HG03439 (cell line): Measurements from ENCODE around the gene ANO6.
"Not testable (repeated sequence)": the region's sequence is repeated elsewhere in the genome, so short reads cannot be mapped to it uniquely, and the experiment has no call there.

Experiments used
- ATAC-seq: cut with Tn5 transposase; IDR thresholded peaks from one replicate; pipeline ENCODE4 v1.9.1; 2021; ENCODE audit warnings: mild to moderate bottlenecking, moderate library complexity; ENCODE audit not compliant: unreplicated experiment

The ANO6 gene

GRCh38 chr12:45235087-45236025, 19.5 kb downstream of the ANO6 start:
- no peak for ATAC-seq

GRCh38 chr12:45236383-45236782, 20.5 kb downstream of the ANO6 start:
- ATAC-seq, result not testable (repeated sequence)

- ATAC-seq, result no peak
Measured at GRCh38 chr12:45242180-45242579, 26.3 kb downstream of the ANO6 start.

- no peak for ATAC-seq
Measured at GRCh38 chr12:45243963-45244362, 28.1 kb downstream of the ANO6 start.

GRCh38 chr12:45244561-45245343, 28.9 kb downstream of the ANO6 start:
- ATAC-seq, result no peak

- no peak for ATAC-seq
Measured at GRCh38 chr12:45246236-45246635, 30.3 kb downstream of the ANO6 start.

- no peak for ATAC-seq
Measured at GRCh38 chr12:45247589-45247988, 31.7 kb downstream of the ANO6 start.

- ATAC-seq, result no peak
Measured at GRCh38 chr12:45248095-45248494, 32.2 kb downstream of the ANO6 start.

GRCh38 chr12:45254254-45254653, 38.4 kb downstream of the ANO6 start:
- no peak for ATAC-seq

- ATAC-seq, result no peak
Measured at GRCh38 chr12:45256721-45257120, 40.8 kb downstream of the ANO6 start.

- ATAC-seq, result peak; percentile 91
Measured at GRCh38 chr12:45257185-45257930, 41.5 kb downstream of the ANO6 start.

- ATAC-seq, result no peak
Measured at GRCh38 chr12:45259675-45260074, 43.8 kb downstream of the ANO6 start.

GRCh38 chr12:45260104-45260815, 44.4 kb downstream of the ANO6 start:
- no peak for ATAC-seq

GRCh38 chr12:45260854-45261253, 45.0 kb downstream of the ANO6 start:
- ATAC-seq, result no peak

- not testable (repeated sequence) for ATAC-seq
Measured at GRCh38 chr12:45262185-45262584, 46.3 kb downstream of the ANO6 start.

GRCh38 chr12:45263587-45263986, 47.7 kb downstream of the ANO6 start:
- ATAC-seq, result no peak

GRCh38 chr12:45268672-45269411, 52.9 kb downstream of the ANO6 start:
- ATAC-seq, result no peak

- ATAC-seq, result no peak
Measured at GRCh38 chr12:45269412-45269751, 53.5 kb downstream of the ANO6 start.

GRCh38 chr12:45270951-45271350, 55.1 kb downstream of the ANO6 start:
- ATAC-seq, result no peak

- no peak for ATAC-seq
Measured at GRCh38 chr12:45273717-45274271, 57.9 kb downstream of the ANO6 start.
